H1 (cell line): Measurements from ENCODE around the gene SLCO2A1. TPM values are rescaled to one million over a fixed set of nuclear protein-coding genes. Genes with fewer than 3 reads are reported as not detected.
A peak's percentile ranks its signal among the peaks of the same experiment; 100 is the strongest.

Experiments used
- CTCF ChIA-PET: fragments of 300-600 bp; sonication (Branson Sonifier 250); formaldehyde crosslinking; loops from one replicate; lab custom pipeline; 2021; ENCODE audit not compliant: partially characterized antibody; lab: Charles Lee
- POLR2A ChIA-PET: fragments of 300-600 bp; sonication (Branson Sonifier 250); formaldehyde crosslinking; loops from one replicate; lab custom pipeline; 2021; ENCODE audit warnings: inconsistent platforms; ENCODE audit not compliant: partially characterized antibody; lab: Charles Lee
- DNase-seq, 2 experiments: peaks; one replicate each; pipeline versions ENCODE4 v3.0.0 to v3.0.0-alpha.2; 2010 to 2022; ENCODE audit warnings: low spot score in 2 of 2, low read depth in 1 of 2, mixed read lengths in 1 of 2
- FAIRE-seq: peaks from 2 replicates; lab custom pipeline; 2011; peaks lifted over from hg19 to GRCh38; lab: Jason Lieb, UNC
- H2AFZ ChIP-seq: 2 replicates; pipeline ENCODE4 v1.8.1; 2012; ENCODE audit warnings: low read length, inconsistent platforms
- H2AK5ac ChIP-seq: 2 replicates; pipeline ENCODE4 v1.6.1; 2013; ENCODE audit warnings: low read depth, low read length
- H2BK120ac ChIP-seq: replicated peaks from 2 replicates; pipeline ENCODE3; 2013; ENCODE audit warnings: low read depth, low read length, inconsistent platforms
- H2BK12ac ChIP-seq: 2 replicates; pipeline ENCODE4 v1.6.1; 2013; ENCODE audit warnings: low read depth, low read length
- H2BK15ac ChIP-seq: 2 replicates; pipeline ENCODE4 v1.6.1; 2013; ENCODE audit warnings: low read length
- H2BK20ac ChIP-seq: 2 replicates; pipeline ENCODE4 v1.6.1; 2013; ENCODE audit warnings: low read length
- H2BK5ac ChIP-seq: 2 replicates; pipeline ENCODE4 v1.6.1; 2013; ENCODE audit warnings: low read depth, low read length
- H3K14ac ChIP-seq: 2 replicates; pipeline ENCODE4 v1.6.1; 2013; ENCODE audit warnings: inconsistent platforms; ENCODE audit not compliant: insufficient read length
- H3K18ac ChIP-seq: 2 replicates; pipeline ENCODE4 v1.6.1; 2013; ENCODE audit warnings: low read length; ENCODE audit errors: extremely low read depth
- H3K23ac ChIP-seq: 2 replicates; pipeline ENCODE4 v1.6.1; 2013; ENCODE audit warnings: inconsistent platforms; ENCODE audit not compliant: insufficient read length
- H3K23me2 ChIP-seq: 2 replicates; pipeline ENCODE4 v1.6.1; 2013; ENCODE audit warnings: low read depth, low read length
- H3K27ac ChIP-seq: 2 replicates; pipeline ENCODE4 v1.6.1; 2011; ENCODE audit warnings: low read depth, low read length, inconsistent platforms
- H3K27me3 ChIP-seq, 4 experiments: replicated peaks in 1 of 4; 1 replicate in 1 of 4; 2 replicates in 3 of 4; pipeline versions ENCODE4 v1.6.1 to v1.8.1; 2011 to 2013; ENCODE audit warnings: low read length in 3 of 4, mild to moderate bottlenecking in 3 of 4, inconsistent platforms in 2 of 4, mixed read lengths in 2 of 4, moderate library complexity in 1 of 4; ENCODE audit not compliant: control insufficient read depth in 3 of 4, insufficient read depth in 3 of 4; ENCODE audit errors: extremely low read depth in 1 of 4
- H3K36me3 ChIP-seq, 4 experiments: 2 replicates each; pipeline versions ENCODE4 v1.6.1 to v1.8.1; 2011 to 2013; ENCODE audit warnings: mild to moderate bottlenecking in 4 of 4, low read length in 3 of 4, moderate library complexity in 2 of 4, control low read depth in 1 of 4, inconsistent platforms in 1 of 4; ENCODE audit not compliant: insufficient read depth in 4 of 4, control insufficient read depth in 2 of 4
- H3K4ac ChIP-seq: replicated peaks from 2 replicates; pipeline ENCODE3; 2013; ENCODE audit warnings: low read length, low read depth, mixed read lengths, inconsistent platforms; ENCODE audit not compliant: insufficient read length
- H3K4me1 ChIP-seq, 4 experiments: replicated peaks in 1 of 4; 1 replicate in 1 of 4; 2 replicates in 3 of 4; pipeline versions ENCODE4 v1.6.1 to v1.8.1; 2011 to 2013; ENCODE audit warnings: low read length in 3 of 4, inconsistent platforms in 2 of 4, mixed read lengths in 1 of 4; ENCODE audit not compliant: insufficient read depth in 4 of 4, control insufficient read depth in 3 of 4
- H3K4me2 ChIP-seq, 2 experiments: 2 replicates each; pipeline versions ENCODE4 v1.6.1 to v1.8.1; 2011 to 2013; ENCODE audit warnings: low read depth in 2 of 2, low read length in 2 of 2, control low read depth in 1 of 2, inconsistent platforms in 1 of 2, mild to moderate bottlenecking in 1 of 2; ENCODE audit not compliant: insufficient read depth in 1 of 2
- H3K4me3 ChIP-seq, 4 experiments: fragments of 200-600, 300-600 bp in 1 of 4; sonication (generic), shearing (Covaris generic), sonication (Bioruptor Twin) in 1 of 4; 2 replicates each; pipeline versions ENCODE4 v1.5.1 to v1.8.1; 2011 to 2016; ENCODE audit warnings: low read length in 4 of 4, low read depth in 3 of 4, control low read depth in 2 of 4, inconsistent platforms in 2 of 4, mild to moderate bottlenecking in 2 of 4, mixed read lengths in 1 of 4, moderate library complexity in 1 of 4; ENCODE audit not compliant: insufficient read depth in 2 of 4; ENCODE audit errors: extremely low read depth in 1 of 4
- H3K56ac ChIP-seq: replicated peaks from 2 replicates; pipeline ENCODE3; 2013; ENCODE audit warnings: low read depth, mild to moderate bottlenecking, mixed read lengths, low read length, inconsistent platforms; ENCODE audit not compliant: insufficient read length
- H3K79me1 ChIP-seq: 2 replicates; pipeline ENCODE4 v1.6.1; 2013; ENCODE audit warnings: low read depth, low read length, control low read depth
- H3K79me2 ChIP-seq, 2 experiments: 2 replicates each; pipeline versions ENCODE4 v1.6.1 to v1.8.1; 2012 to 2013; ENCODE audit warnings: low read length in 2 of 2, mild to moderate bottlenecking in 2 of 2, inconsistent platforms in 1 of 2; ENCODE audit not compliant: insufficient read depth in 2 of 2, control insufficient read depth in 1 of 2
- H3K9ac ChIP-seq, 4 experiments: replicated peaks in 1 of 4; 1 replicate in 1 of 4; 2 replicates in 3 of 4; pipeline versions ENCODE4 v1.6.1 to v1.8.1; 2011 to 2013; ENCODE audit warnings: low read depth in 3 of 4, low read length in 3 of 4, control low read depth in 2 of 4, mild to moderate bottlenecking in 2 of 4, moderate library complexity in 2 of 4, inconsistent platforms in 1 of 4; ENCODE audit errors: extremely low read depth in 1 of 4
- H3K9me3 ChIP-seq, 2 experiments: 2 replicates each; pipeline versions ENCODE4 v1.6.1 to v1.8.1; 2012 to 2013; ENCODE audit warnings: mild to moderate bottlenecking in 2 of 2, moderate library complexity in 2 of 2, control low read depth in 1 of 2, inconsistent platforms in 1 of 2, low read depth in 1 of 2, low read length in 1 of 2, mixed read lengths in 1 of 2; ENCODE audit not compliant: insufficient read depth in 2 of 2
- H4K20me1 ChIP-seq, 2 experiments: replicated peaks in 1 of 2; 2 replicates each; pipeline versions ENCODE3 to v1.8.1; 2011 to 2013; ENCODE audit warnings: inconsistent platforms in 2 of 2, low read length in 2 of 2, mild to moderate bottlenecking in 1 of 2; ENCODE audit not compliant: insufficient read depth in 2 of 2, control insufficient read depth in 1 of 2
- H4K5ac ChIP-seq: 2 replicates; pipeline ENCODE4 v1.6.1; 2013; ENCODE audit warnings: low read length, low read depth, mixed read lengths, inconsistent platforms; ENCODE audit not compliant: insufficient read length
- H4K8ac ChIP-seq: 2 replicates; pipeline ENCODE4 v1.8.0; 2013; ENCODE audit warnings: mild to moderate bottlenecking, moderate library complexity, low read length, inconsistent platforms; ENCODE audit not compliant: insufficient read depth; ENCODE audit errors: extremely low read depth
- H4K91ac ChIP-seq: replicated peaks from 2 replicates; pipeline ENCODE3; 2013; ENCODE audit warnings: low read length, mixed read lengths, inconsistent platforms; ENCODE audit not compliant: insufficient read length
- BACH1 ChIP-seq: IDR thresholded peaks from 2 replicates; pipeline ENCODE4 v1.6.1; 2012; ENCODE audit warnings: low read length, improper control_type of control experiment
- EZH2 ChIP-seq: fragments of 200-600 bp; sonication (generic); IDR thresholded peaks from 2 replicates; pipeline ENCODE4 v1.7.1; 2012; ENCODE audit warnings: low read depth, mild to moderate bottlenecking, moderate library complexity, low read length, inconsistent platforms; ENCODE audit not compliant: severe bottlenecking
- POLR2AphosphoS5 ChIP-seq: IDR thresholded peaks from 2 replicates; pipeline ENCODE4 v1.6.1; 2011; ENCODE audit warnings: low read depth, low read length
- SUZ12 ChIP-seq: fragments of 200-600 bp; sonication (generic); IDR thresholded peaks from 2 replicates; pipeline ENCODE4 v1.6.1; 2012; ENCODE audit warnings: mild to moderate bottlenecking, inconsistent platforms, low read length, moderate library complexity, mixed read lengths
- TEAD4 ChIP-seq: IDR thresholded peaks from 2 replicates; pipeline ENCODE4 v1.6.1; 2012; ENCODE audit warnings: low read depth, low read length, inconsistent platforms, mixed read lengths
- WGBS, 2 experiments: shearing (Covaris generic) in 1 of 2; methylation state at CpG; one replicate each; pipeline versions ENCODE4 v1.1.6 to v1.1.7; 2013 to 2015; ENCODE audit warnings: low lambda C conversion rate in 2 of 2, mixed read lengths in 2 of 2, inconsistent platforms in 1 of 2, low coverage in 1 of 2, missing lambda C conversion rate in 1 of 2; ENCODE audit not compliant: insufficient replicate concordance in 2 of 2, insufficient coverage in 1 of 2, insufficient read length in 1 of 2; ENCODE audit errors: extremely low coverage in 1 of 2, missing lambda C conversion rate in 1 of 2; 5-methylcytosine and 5-hydroxymethylcytosine counted together
- polyA plus RNA-seq, 7 experiments: library from polyadenylated mRNA; depleted of rRNA in 3 of 7; stranded (reverse) in 5 of 7; unstranded in 2 of 7; fragments of >200 nt in 5 of 7; fragments of 200-250 nt in 2 of 7; gene quantifications; 1 replicate in 5 of 7; 2 replicates in 1 of 7; 4 replicates in 1 of 7; pipeline versions ENCODE4 v1.2.1 to v1.2.3, GENCODE V29; 2011 to 2013; ENCODE audit warnings: missing spikeins in 2 of 7, mixed read lengths in 2 of 7
- total RNA-seq: library from RNA; stranded (reverse); fragmentation: NEBNext Ultra II Directional; extraction: Animal tissue kit (Norgen Biotek cat#: 25700); gene quantifications from 2 replicates; pipeline ENCODE4 v1.2.1, GENCODE V29; 2021
- TF ChIP-seq, protein P1 (sequence below): IDR thresholded peaks from 2 replicates; pipeline ENCODE4 v1.6.1; 2012; ENCODE audit warnings: low read length, inconsistent platforms
- TF ChIP-seq, protein P2 (sequence below): IDR thresholded peaks from 2 replicates; pipeline ENCODE4 v1.6.1; 2012; ENCODE audit warnings: inconsistent platforms
- TF ChIP-seq, protein P3 (sequence below): IDR thresholded peaks from 2 replicates; pipeline ENCODE4 v1.6.1; 2012; ENCODE audit warnings: inconsistent platforms

Gene SLCO2A1
- total and polyA plus RNA-seq, 2 of the 8 experiments (the other 6 are each of a cell fraction or from before 2014, with no cell fraction given), result 1.1 to 2.3 TPM

DNA sequence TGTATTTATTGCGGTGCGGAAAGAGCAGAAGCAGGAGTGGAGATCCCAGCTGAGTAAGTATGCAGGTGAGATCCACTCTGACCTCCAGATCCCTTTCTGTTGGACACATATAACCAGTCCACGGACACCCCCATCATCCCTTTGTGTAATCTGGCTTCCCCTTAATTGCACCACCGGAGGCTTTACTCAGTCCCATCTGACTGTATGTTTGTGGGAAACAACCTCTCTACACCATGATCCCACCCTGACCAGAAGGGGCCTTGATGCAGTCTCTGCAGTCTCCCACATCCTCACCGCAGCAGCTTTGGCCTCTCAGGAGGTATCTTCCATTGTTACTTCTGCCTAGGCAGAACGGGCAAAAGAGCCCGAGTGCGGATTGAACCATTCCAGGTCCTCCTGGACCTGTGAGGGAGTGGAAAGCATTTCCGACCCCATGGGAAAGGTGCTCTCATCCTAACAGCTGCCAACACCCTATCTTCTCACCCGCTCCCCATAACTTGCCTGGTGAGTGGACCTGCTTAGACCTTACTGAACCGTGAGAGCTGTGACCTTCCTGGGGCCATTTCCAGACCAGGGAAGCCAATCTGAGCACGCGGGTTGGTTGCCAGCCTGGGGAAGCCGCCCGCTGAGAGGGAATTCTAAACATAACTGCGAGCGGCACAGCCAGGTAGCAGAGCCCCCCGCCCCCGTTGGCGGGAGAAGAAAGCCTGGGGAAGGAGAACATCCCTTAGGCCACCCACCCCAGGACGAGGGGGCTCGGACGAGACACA lies 1.1 kb downstream of the SLCO2A1 start:
- 43% methylated on average over 19 of the region's 23 CpGs; no CpG with 5 or more reads in 1 of the 2 experiments for WGBS, 2 experiments
- peaks cover 14 to 35% (median 29%) of the 10 kb centered on the region in 4 experiments for H3K27me3 ChIP-seq
- TF ChIP-seq, protein P1, sequence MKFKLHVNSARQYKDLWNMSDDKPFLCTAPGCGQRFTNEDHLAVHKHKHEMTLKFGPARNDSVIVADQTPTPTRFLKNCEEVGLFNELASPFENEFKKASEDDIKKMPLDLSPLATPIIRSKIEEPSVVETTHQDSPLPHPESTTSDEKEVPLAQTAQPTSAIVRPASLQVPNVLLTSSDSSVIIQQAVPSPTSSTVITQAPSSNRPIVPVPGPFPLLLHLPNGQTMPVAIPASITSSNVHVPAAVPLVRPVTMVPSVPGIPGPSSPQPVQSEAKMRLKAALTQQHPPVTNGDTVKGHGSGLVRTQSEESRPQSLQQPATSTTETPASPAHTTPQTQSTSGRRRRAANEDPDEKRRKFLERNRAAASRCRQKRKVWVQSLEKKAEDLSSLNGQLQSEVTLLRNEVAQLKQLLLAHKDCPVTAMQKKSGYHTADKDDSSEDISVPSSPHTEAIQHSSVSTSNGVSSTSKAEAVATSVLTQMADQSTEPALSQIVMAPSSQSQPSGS, result no peak
- TF ChIP-seq, protein P2, sequence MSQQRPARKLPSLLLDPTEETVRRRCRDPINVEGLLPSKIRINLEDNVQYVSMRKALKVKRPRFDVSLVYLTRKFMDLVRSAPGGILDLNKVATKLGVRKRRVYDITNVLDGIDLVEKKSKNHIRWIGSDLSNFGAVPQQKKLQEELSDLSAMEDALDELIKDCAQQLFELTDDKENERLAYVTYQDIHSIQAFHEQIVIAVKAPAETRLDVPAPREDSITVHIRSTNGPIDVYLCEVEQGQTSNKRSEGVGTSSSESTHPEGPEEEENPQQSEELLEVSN, result peak; percentile 34; the same call in 1 of the 2 replicates
- no peak for TF ChIP-seq TEAD4
- no peak for TF ChIP-seq POLR2AphosphoS5
- TF ChIP-seq BACH1, result no peak
- peak; percentile 49 for TF ChIP-seq EZH2
- TF ChIP-seq, protein P3, sequence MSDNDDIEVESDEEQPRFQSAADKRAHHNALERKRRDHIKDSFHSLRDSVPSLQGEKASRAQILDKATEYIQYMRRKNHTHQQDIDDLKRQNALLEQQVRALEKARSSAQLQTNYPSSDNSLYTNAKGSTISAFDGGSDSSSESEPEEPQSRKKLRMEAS, result peak; percentile 21; the same call in 1 of the 2 replicates
- 0 out of 2 replicates have a peak, but pooled peaks have one; percentile 24 for TF ChIP-seq SUZ12

More for the DNA sequence above, 1.1 kb downstream of the SLCO2A1 start:
- H4K5ac ChIP-seq, result no peak overlapping the region
- H2BK20ac ChIP-seq, result no peak overlapping the region
- H2AK5ac ChIP-seq, result no peak overlapping the region
- no peak overlapping the region for H2BK120ac ChIP-seq
- FAIRE-seq (no peak), DNase-seq (peak in 1 of 2 experiments; percentile 64)
- POLR2A ChIA-PET, result interaction anchor here (1.3 to 1.6 kb wide), 2 partner anchors 9 to 11 kb away, joined by 3 to 4 read pairs; no protein-coding TSS in a partner anchor
- no peaks in the 10 kb centered on the region for H3K9me3 ChIP-seq
- CTCF ChIA-PET, result interaction anchor here (0.6 kb wide), 1 partner anchor 160 kb away, joined by 3 read pairs; no protein-coding TSS in a partner anchor
- H3K79me1 ChIP-seq, result no peaks in the 10 kb centered on the region
- no peaks in the 10 kb centered on the region for H4K20me1 ChIP-seq
- H3K4ac ChIP-seq, result no peak overlapping the region
- peaks cover 14% of the 10 kb centered on the region; the same call in 1 of the 2 replicates for H3K23me2 ChIP-seq
- peaks cover 0 to 11% (median 10%) of the 10 kb centered on the region in 4 experiments; a peak in 6 of 7 replicates for H3K4me1 ChIP-seq
- peak overlapping the region; percentile 57 to 70 (median 60) for H3K4me3 ChIP-seq
- H2BK15ac ChIP-seq, result no peak overlapping the region
- H3K56ac ChIP-seq, result no peak overlapping the region
- no peak overlapping the region for H3K14ac ChIP-seq
- H3K23ac ChIP-seq, result no peak overlapping the region
- no peak overlapping the region for H4K8ac ChIP-seq
- H2BK12ac ChIP-seq, result no peak overlapping the region; the same call in 1 of the 2 replicates
- H2AFZ ChIP-seq, result peak overlapping the region; percentile 92; the same call in 1 of the 2 replicates
- no peak overlapping the region; a peak in 1 of 7 replicates for H3K9ac ChIP-seq
- H4K91ac ChIP-seq, result no peak overlapping the region
- peak overlapping the region; percentile 96 to 99 for H3K4me2 ChIP-seq
- no peaks in the 10 kb centered on the region for H3K36me3 ChIP-seq
- H3K18ac ChIP-seq, result no peak overlapping the region; the same call in 1 of the 2 replicates
- no peaks in the 10 kb centered on the region for H3K79me2 ChIP-seq
- H3K27ac ChIP-seq, result no peak overlapping the region
- no peak overlapping the region for H2BK5ac ChIP-seq
